ENCODE measurements around the gene FGGY.

The FGGY gene

DNA sequence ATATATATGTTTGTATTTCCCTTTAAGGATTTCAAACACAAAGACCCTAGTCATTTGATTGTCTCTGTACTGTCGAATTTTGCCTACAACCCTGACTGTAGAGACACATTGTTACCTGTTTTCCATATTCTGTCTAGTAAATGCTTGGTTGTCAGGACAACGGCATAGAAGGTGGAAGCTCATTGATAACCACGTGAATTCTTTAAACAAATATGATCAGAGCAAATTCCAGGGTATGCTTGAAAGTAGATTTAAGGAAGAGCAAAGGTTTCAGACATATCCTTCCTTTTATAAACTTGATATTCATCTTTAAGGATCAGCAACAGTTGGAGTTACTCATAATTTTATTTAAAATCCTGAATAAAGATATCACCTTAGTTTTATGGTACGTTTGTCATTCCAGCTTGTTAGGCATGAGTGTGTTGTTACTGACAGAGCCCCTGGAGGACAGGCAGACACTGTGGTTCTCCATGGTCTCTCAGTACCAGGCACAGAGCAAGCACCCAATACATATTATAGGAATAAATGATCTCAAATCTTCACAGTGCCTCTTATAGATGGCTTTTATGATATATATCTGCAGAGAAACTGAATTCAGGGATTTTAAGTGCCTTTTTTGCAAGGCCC lies 203.2 kb downstream of the FGGY start:
- peak overlapping the region; percentile 79 for H3K27ac ChIP-seq
- TF ChIP-seq CTCF (conservative IDR thresholded peaks at IDR 0.05): 0 out of 2 replicates have a peak, but pooled peaks have one; percentile 6

DNA sequence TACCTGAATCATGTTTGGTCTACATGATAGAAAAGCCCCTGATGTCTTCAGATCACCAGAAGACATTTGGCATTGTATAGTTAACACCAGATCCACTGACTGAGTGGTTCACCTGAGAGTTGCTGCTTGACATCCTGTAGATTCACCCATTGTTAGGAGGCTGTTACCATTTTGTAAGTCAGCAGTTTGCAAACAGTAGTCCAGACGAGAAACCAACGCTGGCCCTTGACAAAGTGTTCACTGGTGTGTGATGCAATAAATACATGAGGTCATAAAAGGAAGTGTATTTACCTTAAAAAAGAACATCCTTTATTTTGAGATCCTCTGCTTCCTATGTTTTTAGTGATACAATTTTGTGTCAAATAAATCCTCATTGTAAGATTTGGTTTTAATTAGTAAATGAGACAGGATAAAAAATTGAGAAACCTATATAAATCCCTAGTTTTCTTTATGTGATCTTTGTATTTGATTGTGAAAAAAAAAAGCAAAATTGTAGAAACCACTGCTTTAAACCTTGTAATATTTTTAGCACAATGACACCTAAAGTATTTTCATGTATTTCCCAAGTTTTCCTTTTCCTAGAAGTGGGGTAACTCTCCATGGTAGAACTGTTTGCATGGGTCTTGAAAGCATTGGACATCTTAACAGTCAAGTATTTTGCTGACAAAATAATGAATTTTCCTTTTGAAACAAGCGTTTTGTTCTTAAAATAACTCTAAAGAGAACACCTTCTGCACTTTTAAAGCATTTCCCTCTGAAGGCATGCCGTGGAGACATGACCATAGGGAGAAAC lies 204.3 kb downstream of the FGGY start:
- H3K27ac ChIP-seq: peak overlapping the region; percentile 79
- no peak for TF ChIP-seq CTCF (conservative IDR thresholded peaks at IDR 0.05)

- no peak overlapping the region for H3K27ac ChIP-seq
- TF ChIP-seq CTCF (conservative IDR thresholded peaks at IDR 0.05): no peak
Observed at GRCh38 chr1:59502009-59502691, 205.3 kb downstream of the FGGY start.

DNA sequence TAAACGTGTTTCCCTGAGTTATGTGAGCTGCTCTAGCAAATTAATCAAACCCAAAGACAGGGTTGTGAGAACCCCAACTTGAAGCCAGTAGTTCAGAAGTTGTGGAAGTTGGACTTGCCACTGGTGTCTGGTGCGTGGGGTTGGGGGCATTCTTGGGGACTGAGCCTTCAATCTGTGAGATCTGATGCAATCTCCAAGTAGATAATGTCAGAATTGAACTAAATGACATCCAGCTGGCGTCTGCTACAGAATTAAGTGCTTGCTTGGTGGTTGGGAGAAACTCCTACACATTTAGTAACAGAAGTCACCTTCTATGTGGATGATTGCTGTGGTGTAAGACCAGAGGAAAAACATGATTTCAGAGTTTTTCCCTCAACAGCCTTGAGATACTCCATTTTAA lies 207.4 kb downstream of the FGGY start:
- no peak overlapping the region for H3K27ac ChIP-seq
- TF ChIP-seq CTCF (conservative IDR thresholded peaks at IDR 0.05): no peak

DNA sequence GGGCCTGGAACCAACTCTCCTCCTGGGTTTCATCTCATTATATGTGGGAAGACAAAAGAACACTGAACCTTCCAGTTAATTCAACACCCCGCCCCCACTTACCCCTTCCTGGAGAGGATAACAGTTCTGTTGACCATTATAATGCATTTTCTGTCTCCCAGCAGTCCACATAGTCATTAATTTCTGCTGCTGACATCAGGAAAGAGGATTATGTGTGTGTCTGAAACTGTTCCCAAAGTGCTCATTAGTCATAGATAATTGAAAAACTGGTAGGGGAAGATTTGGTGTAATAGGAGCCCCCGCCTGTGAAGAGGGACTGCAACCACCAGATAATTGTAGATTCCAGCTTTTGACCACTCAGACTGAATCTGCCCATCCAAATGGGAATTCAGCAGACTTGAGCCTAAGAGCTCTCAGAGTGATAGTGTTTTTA lies 208.7 kb downstream of the FGGY start:
- no peak for TF ChIP-seq CTCF (conservative IDR thresholded peaks at IDR 0.05)
- no peak overlapping the region for H3K27ac ChIP-seq

DNA sequence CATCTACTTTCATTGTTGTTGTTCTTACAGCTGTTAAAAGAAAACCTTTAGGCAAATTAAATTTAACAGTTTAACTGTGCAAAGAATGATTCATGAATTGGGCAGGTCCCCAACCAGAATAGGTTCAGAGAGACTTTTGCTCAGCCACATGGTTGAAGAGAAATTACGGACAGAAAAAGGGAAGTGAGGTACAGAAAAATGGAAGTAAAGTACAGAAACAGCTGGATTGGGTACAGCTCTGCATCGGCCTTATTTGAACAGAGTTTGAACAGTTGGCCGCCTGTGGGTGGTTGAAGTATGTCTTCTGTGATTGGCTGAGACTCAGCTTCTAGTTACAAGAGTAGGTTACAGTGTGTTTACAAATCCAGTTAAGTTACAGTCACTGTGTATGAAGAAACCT lies 210.1 kb downstream of the FGGY start:
- H3K27ac ChIP-seq: no peak overlapping the region
- no peak for TF ChIP-seq CTCF (conservative IDR thresholded peaks at IDR 0.05)

- H3K27ac ChIP-seq: no peak overlapping the region
- no peak for TF ChIP-seq CTCF (conservative IDR thresholded peaks at IDR 0.05)
Observed at GRCh38 chr1:59509341-59509875, 212.5 kb downstream of the FGGY start.

Measured in VCaP (cell line).